A549 (cell line): Measurements from ENCODE around the gene KIF12. TPM values are rescaled to one million over a fixed set of nuclear protein-coding genes. Genes with fewer than 3 reads are reported as not detected.
A peak's percentile ranks its signal among the peaks of the same experiment; 100 is the strongest.

Source experiments
- ATAC-seq, 2 experiments: fragments of 200-7000 bp in 1 of 2; fragments of >200 bp in 1 of 2; cut with Nextera tagmentation in 1 of 2; cut with Tn5 transposase in 1 of 2; 3 replicates each; pipeline versions ENCODE4 v1.8.0 to v1.9.1; 2018 to 2020; ENCODE audit warnings: mild to moderate bottlenecking in 1 of 2, moderate library complexity in 1 of 2
- CTCF ChIA-PET: fragments of 300-600 bp; sonication (Branson Sonifier 250); formaldehyde crosslinking; extraction: SDS; loops from one replicate; lab custom pipeline; 2021; ENCODE audit warnings: antibody characterized with exemption, inconsistent platforms; lab: Yijun Ruan, JAX
- POLR2A ChIA-PET: fragments of 350-600 bp; formaldehyde crosslinking; extraction: SDS; loops from one replicate; lab custom pipeline; 2021; ENCODE audit warnings: antibody characterized with exemption, inconsistent platforms; lab: Yijun Ruan, JAX
- DNase-seq, 2 experiments: peaks; one replicate each; pipeline versions ENCODE4 v3.0.0 to v3.0.0-alpha.2; 2011 to 2016; ENCODE audit warnings: low read depth in 1 of 2, low spot score in 1 of 2
- FAIRE-seq: peaks from 2 replicates; lab custom pipeline; 2011; peaks lifted over from hg19 to GRCh38; lab: Jason Lieb, UNC
- H3K27ac ChIP-seq, 2 experiments: fragments of >200 bp; sonication (Bioruptor Twin); formaldehyde crosslinking; 3 replicates each; pipeline ENCODE4 v1.5.1; 2016 to 2017
- H3K4me1 ChIP-seq: fragments of >200 bp; sonication (Bioruptor Twin); formaldehyde crosslinking; 3 replicates; pipeline ENCODE4 v1.6.1; 2016
- H3K4me2 ChIP-seq: fragments of >200 bp; sonication (Bioruptor Twin); formaldehyde crosslinking; 3 replicates; pipeline ENCODE4 v1.6.1; 2016
- H3K4me3 ChIP-seq: fragments of >200 bp; sonication (Bioruptor Twin); formaldehyde crosslinking; 3 replicates; pipeline ENCODE4 v1.5.1; 2016
- H3K9me3 ChIP-seq: fragments of >200 bp; sonication (Bioruptor Twin); formaldehyde crosslinking; 3 replicates; pipeline ENCODE4 v1.6.1; 2016
- CHD2 ChIP-seq: fragments of 150-350 bp; IDR thresholded peaks from 2 replicates; pipeline ENCODE4 v1.6.1; 2014; ENCODE audit warnings: low read length; ENCODE audit not compliant: partially characterized antibody
- JUN ChIP-seq, 2 experiments: fragments of >200 bp; sonication (Bioruptor Twin); formaldehyde crosslinking; IDR thresholded peaks; 2 replicates in 1 of 2; 3 replicates in 1 of 2; pipeline ENCODE4 v1.6.1; 2016 to 2017
- MAFK ChIP-seq: fragments of 450-650 bp; IDR thresholded peaks from 2 replicates; pipeline ENCODE4 v1.6.1; 2014; ENCODE audit not compliant: partially characterized antibody
- PHF8 ChIP-seq: fragments of 200-600 bp; sonication (generic); IDR thresholded peaks from 2 replicates; pipeline ENCODE4 v1.6.1; 2016; ENCODE audit warnings: low read depth, mild to moderate bottlenecking, antibody characterized with exemption, moderate library complexity, borderline replicate concordance
- POLR2AphosphoS2 ChIP-seq: conservative IDR thresholded peaks from 2 replicates; pipeline ENCODE4 v1.6.1; 2012; ENCODE audit warnings: low read length, improper control_type of control experiment, inconsistent platforms
- WGBS: methylation state at CpG from one replicate; pipeline ENCODE4 v1.1.6; 2017; ENCODE audit errors: missing lambda C conversion rate; 5-methylcytosine and 5-hydroxymethylcytosine counted together
- polyA plus RNA-seq, 4 experiments: library from polyadenylated mRNA; depleted of rRNA in 3 of 4; stranded (reverse); fragments of >200 nt; fragmentation: RNase III in 1 of 4; extraction: RNeasy Plus Mini Kit Qiagen cat#74134 plus additional on column Dnase treatment in 1 of 4; gene quantifications; 2 replicates in 3 of 4; 3 replicates in 1 of 4; pipeline ENCODE4 v1.2.3, GENCODE V29; 2011 to 2017
- TF ChIP-seq, protein P1 (sequence below): fragments of 200-600 bp; sonication (generic); IDR thresholded peaks from 2 replicates; pipeline ENCODE4 v1.6.1; 2016; ENCODE audit warnings: antibody characterized with exemption, mild to moderate bottlenecking, moderate library complexity
- TF ChIP-seq, protein P2 (sequence below): IDR thresholded peaks from 2 replicates; pipeline ENCODE4 v1.6.1; 2012
- TF ChIP-seq, protein P3 (sequence below): fragments of 450-650 bp; IDR thresholded peaks from 2 replicates; pipeline ENCODE4 v1.6.1; 2014; ENCODE audit warnings: antibody characterized with exemption
- TF ChIP-seq, protein P4 (sequence below): fragments of >200 bp; sonication (Bioruptor Twin); formaldehyde crosslinking; IDR thresholded peaks from 3 replicates; pipeline ENCODE4 v1.6.1; 2016
- TF ChIP-seq, protein P5 (sequence below): fragments of 150-350 bp; IDR thresholded peaks from 2 replicates; pipeline ENCODE4 v1.6.1; 2014; ENCODE audit warnings: low read depth, mild to moderate bottlenecking, low read length

KIF12 gene
- polyA plus RNA-seq, 2 of the 4 experiments (the other 2 are of a cell fraction): 6.0 to 6.3 TPM

DNA sequence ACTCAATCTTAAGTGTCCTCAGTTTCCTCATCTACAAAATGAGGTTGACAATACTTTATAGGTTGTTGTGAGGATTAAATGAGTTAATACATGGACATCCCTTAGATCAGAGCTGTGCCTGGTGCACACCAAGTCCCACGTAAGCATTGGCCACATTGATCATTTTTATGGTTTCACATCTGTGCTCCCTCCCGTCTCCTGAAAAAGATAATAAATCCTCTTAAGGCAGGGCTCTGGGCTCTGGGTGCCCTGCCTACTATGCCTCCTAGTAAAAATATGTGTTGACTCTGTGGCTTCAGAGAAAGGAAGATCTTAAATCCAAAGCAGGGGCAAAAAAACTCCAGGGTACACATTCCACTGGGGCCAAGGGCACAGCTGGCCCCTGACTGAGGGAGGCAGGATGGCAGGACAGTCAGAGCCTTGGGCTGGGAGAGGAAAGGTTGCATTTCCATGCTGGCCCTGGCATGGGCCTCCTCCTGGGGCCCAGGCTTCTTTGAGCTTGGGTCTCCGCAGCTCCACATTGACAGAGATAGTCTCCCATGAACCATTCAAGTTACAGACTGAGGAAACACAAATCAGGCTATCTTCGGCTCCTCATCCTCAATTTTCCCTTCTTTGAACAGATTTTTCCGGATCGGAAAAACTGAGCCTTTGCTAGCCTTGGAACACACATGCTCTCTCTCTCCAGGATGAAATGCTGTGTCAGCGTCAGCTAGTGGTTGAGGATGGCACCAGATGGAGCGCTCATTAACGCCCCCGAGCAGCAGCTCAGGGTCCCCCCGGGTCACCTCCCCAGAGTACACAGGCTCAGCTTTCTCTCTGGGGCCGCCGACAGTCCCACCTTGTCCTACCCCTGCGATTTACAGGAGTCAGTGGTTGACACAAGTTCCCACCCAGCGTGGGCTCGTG, 22.4 kb upstream of the KIF12 start:
- WGBS: 83% methylated on average over 14 of the region's 16 CpGs
- ChIA-PET CTCF (interaction anchor here (0.8 to 6.1 kb wide), 6 partner anchors 11 to 39 kb away, joined by 3 to 54 read pairs (median 5); partner anchors contain the start of gene COL27A1), POLR2A (no interaction called here)
- ATAC-seq: no peak
- Histone ChIP-seq H3K9me3 (no peaks in the 10 kb centered on the region), H3K4me2 (no peak overlapping the region), H3K4me3 (no peak overlapping the region), H3K27ac (no peak overlapping the region), H3K4me1 (peaks cover 5% of the 10 kb centered on the region; the same call in 2 of the 3 replicates)
- no peak for FAIRE-seq
- TF ChIP-seq MAFK: peak; percentile 79
- TF ChIP-seq, protein P1, sequence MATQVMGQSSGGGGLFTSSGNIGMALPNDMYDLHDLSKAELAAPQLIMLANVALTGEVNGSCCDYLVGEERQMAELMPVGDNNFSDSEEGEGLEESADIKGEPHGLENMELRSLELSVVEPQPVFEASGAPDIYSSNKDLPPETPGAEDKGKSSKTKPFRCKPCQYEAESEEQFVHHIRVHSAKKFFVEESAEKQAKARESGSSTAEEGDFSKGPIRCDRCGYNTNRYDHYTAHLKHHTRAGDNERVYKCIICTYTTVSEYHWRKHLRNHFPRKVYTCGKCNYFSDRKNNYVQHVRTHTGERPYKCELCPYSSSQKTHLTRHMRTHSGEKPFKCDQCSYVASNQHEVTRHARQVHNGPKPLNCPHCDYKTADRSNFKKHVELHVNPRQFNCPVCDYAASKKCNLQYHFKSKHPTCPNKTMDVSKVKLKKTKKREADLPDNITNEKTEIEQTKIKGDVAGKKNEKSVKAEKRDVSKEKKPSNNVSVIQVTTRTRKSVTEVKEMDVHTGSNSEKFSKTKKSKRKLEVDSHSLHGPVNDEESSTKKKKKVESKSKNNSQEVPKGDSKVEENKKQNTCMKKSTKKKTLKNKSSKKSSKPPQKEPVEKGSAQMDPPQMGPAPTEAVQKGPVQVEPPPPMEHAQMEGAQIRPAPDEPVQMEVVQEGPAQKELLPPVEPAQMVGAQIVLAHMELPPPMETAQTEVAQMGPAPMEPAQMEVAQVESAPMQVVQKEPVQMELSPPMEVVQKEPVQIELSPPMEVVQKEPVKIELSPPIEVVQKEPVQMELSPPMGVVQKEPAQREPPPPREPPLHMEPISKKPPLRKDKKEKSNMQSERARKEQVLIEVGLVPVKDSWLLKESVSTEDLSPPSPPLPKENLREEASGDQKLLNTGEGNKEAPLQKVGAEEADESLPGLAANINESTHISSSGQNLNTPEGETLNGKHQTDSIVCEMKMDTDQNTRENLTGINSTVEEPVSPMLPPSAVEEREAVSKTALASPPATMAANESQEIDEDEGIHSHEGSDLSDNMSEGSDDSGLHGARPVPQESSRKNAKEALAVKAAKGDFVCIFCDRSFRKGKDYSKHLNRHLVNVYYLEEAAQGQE: no peak
- DNase-seq: no peak

DNA sequence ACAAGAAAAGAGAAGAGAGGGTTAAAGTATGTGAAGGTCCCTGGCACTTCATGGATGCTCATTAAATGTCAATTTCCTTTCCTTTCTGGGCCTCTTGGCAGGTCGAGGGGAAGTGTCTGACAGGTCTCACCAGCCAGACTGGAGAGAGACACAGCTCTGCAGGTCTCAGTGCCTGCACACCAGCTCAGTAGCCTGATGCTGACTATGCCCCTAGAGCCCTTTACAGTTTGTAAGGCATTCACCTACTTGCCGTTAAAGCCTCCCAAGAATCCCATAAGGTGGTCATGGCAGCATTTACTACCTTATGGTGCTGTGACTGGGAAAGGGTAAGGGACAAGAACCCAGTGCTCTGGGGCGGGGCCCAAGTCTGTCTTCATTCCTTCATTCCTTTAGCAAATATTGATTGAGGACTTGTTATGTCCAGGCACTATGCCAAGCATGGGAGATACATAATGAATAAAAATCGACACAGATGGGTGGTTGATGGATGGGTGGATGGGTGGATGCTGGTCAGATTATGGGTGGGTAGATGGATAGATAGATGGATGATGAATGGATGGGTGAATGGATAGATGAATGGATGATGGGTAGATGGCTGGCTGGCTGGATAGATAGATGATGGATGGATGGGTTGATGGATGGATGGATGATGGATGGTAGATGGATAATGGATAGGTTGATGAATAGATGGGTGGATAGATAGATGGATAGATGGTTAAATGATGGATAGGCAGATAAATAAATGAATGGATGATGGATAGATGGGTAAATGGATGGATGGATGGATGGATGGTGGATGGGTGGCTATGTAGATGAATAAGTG, 21.3 kb upstream of the KIF12 start:
- peaks cover 5% of the 10 kb centered on the region; the same call in 2 of the 3 replicates for H3K4me1 ChIP-seq
- WGBS: 24% methylated on average over 4 of the region's 4 CpGs

More for the DNA sequence above, 21.3 kb upstream of the KIF12 start:
- DNase-seq: no peak
- H3K4me2 ChIP-seq: no peak overlapping the region
- no peak overlapping the region for H3K27ac ChIP-seq
- ChIA-PET CTCF (interaction anchor here (1.3 to 6.1 kb wide), 2 partner anchors 13 to 38 kb away, joined by 3 to 54 read pairs; no protein-coding TSS in a partner anchor), POLR2A (no interaction called here)
- no peak for TF ChIP-seq JUN (IDR thresholded peaks at IDR 0.05)
- TF ChIP-seq, protein P2, sequence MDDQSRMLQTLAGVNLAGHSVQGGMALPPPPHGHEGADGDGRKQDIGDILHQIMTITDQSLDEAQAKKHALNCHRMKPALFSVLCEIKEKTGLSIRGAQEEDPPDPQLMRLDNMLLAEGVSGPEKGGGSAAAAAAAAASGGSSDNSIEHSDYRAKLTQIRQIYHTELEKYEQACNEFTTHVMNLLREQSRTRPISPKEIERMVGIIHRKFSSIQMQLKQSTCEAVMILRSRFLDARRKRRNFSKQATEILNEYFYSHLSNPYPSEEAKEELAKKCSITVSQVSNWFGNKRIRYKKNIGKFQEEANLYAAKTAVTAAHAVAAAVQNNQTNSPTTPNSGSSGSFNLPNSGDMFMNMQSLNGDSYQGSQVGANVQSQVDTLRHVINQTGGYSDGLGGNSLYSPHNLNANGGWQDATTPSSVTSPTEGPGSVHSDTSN: no peak
- TF ChIP-seq, protein P3, sequence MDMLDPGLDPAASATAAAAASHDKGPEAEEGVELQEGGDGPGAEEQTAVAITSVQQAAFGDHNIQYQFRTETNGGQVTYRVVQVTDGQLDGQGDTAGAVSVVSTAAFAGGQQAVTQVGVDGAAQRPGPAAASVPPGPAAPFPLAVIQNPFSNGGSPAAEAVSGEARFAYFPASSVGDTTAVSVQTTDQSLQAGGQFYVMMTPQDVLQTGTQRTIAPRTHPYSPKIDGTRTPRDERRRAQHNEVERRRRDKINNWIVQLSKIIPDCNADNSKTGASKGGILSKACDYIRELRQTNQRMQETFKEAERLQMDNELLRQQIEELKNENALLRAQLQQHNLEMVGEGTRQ: no peak
- TF ChIP-seq, protein P1: no peak
- TF ChIP-seq CHD2: no peak
- TF ChIP-seq, protein P4, sequence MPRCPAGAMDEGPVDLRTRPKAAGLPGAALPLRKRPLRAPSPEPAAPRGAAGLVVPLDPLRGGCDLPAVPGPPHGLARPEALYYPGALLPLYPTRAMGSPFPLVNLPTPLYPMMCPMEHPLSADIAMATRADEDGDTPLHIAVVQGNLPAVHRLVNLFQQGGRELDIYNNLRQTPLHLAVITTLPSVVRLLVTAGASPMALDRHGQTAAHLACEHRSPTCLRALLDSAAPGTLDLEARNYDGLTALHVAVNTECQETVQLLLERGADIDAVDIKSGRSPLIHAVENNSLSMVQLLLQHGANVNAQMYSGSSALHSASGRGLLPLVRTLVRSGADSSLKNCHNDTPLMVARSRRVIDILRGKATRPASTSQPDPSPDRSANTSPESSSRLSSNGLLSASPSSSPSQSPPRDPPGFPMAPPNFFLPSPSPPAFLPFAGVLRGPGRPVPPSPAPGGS: no peak
- no peak for TF ChIP-seq PHF8
- TF ChIP-seq POLR2AphosphoS2: no peak
- TF ChIP-seq, protein P5, sequence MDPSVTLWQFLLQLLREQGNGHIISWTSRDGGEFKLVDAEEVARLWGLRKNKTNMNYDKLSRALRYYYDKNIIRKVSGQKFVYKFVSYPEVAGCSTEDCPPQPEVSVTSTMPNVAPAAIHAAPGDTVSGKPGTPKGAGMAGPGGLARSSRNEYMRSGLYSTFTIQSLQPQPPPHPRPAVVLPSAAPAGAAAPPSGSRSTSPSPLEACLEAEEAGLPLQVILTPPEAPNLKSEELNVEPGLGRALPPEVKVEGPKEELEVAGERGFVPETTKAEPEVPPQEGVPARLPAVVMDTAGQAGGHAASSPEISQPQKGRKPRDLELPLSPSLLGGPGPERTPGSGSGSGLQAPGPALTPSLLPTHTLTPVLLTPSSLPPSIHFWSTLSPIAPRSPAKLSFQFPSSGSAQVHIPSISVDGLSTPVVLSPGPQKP: no peak
- no peaks in the 10 kb centered on the region for H3K9me3 ChIP-seq
- no peak overlapping the region for H3K4me3 ChIP-seq
- no peak for ATAC-seq
- no peak for FAIRE-seq
